SK-N-SH (cell line): ENCODE results near the gene PRKCI. TPM values are rescaled to one million over a fixed set of nuclear protein-coding genes. Genes with fewer than 3 reads are reported as not detected.

Source experiments
- CTCF ChIA-PET: fragments of 300-600, 350-600 bp; formaldehyde crosslinking; extraction: SDS; loops from one replicate; lab custom pipeline; 2021; lab: Yijun Ruan, JAX
- POLR2A ChIA-PET: fragments of 350-600 bp; sonication (Branson Sonifier 250); formaldehyde crosslinking; extraction: SDS; loops from one replicate; lab custom pipeline; 2020; ENCODE audit warnings: antibody characterized with exemption, inconsistent platforms; lab: Yijun Ruan, JAX
- DNase-seq: peaks from one replicate; pipeline ENCODE4 v3.0.0; 2012
- H2AFZ ChIP-seq: fragments of 200-600 bp; sonication (generic); 2 replicates; pipeline ENCODE4 v1.8.1; 2016; ENCODE audit warnings: antibody characterized with exemption, mild to moderate bottlenecking, low read depth
- H3F3A ChIP-seq: fragments of 200-600 bp; sonication (generic); replicated peaks from 2 replicates; pipeline ENCODE3; 2016; ENCODE audit warnings: antibody characterized with exemption, mild to moderate bottlenecking; ENCODE audit not compliant: insufficient read depth
- H3K27ac ChIP-seq, 2 experiments: fragments of 200-500 bp in 1 of 2; fragments of 200-600 bp in 1 of 2; sonication (Bioruptor generic) in 1 of 2; sonication (generic), shearing (Covaris generic) in 1 of 2; 2 replicates each; pipeline versions ENCODE4 v1.5.1 to v1.6.1; 2014 to 2016; ENCODE audit warnings: low read depth in 2 of 2, inconsistent platforms in 1 of 2, low read length in 1 of 2, mild to moderate bottlenecking in 1 of 2, mixed read lengths in 1 of 2
- H3K27me3 ChIP-seq: fragments of 200-600 bp; sonication (generic), shearing (Covaris generic); 2 replicates; pipeline ENCODE4 v1.6.1; 2016; ENCODE audit warnings: mixed run types; ENCODE audit not compliant: insufficient read depth
- H3K36me3 ChIP-seq, 2 experiments: fragments of 200-500 bp in 1 of 2; fragments of 200-600 bp in 1 of 2; sonication (Bioruptor generic) in 1 of 2; sonication (generic) in 1 of 2; replicated peaks in 1 of 2; 2 replicates each; pipeline versions ENCODE3 to v1.5.1; 2014 to 2016; ENCODE audit warnings: low read length in 1 of 2, mild to moderate bottlenecking in 1 of 2; ENCODE audit not compliant: insufficient read depth in 2 of 2, control insufficient read depth in 1 of 2
- H3K4me1 ChIP-seq, 2 experiments: fragments of 200-500 bp in 1 of 2; fragments of 200-600 bp in 1 of 2; sonication (Bioruptor generic) in 1 of 2; sonication (generic), shearing (Covaris generic) in 1 of 2; 2 replicates each; pipeline versions ENCODE4 v1.5.1 to v1.6.1; 2014 to 2016; ENCODE audit warnings: low read depth in 1 of 2, low read length in 1 of 2, mixed run types in 1 of 2; ENCODE audit not compliant: insufficient read depth in 2 of 2, control insufficient read depth in 1 of 2
- H3K4me2 ChIP-seq: fragments of 200-600 bp; sonication (generic), shearing (Covaris generic); 2 replicates; pipeline ENCODE4 v1.6.1; 2017; ENCODE audit warnings: mixed run types
- H3K4me3 ChIP-seq, 2 experiments: fragments of 200-500 bp in 1 of 2; fragments of 200-600 bp in 1 of 2; sonication (Bioruptor generic) in 1 of 2; sonication (generic), shearing (Covaris generic) in 1 of 2; 2 replicates each; pipeline versions ENCODE4 v1.5.1 to v1.8.1; 2014 to 2016; ENCODE audit warnings: low read depth in 2 of 2, inconsistent platforms in 1 of 2, low read length in 1 of 2, mild to moderate bottlenecking in 1 of 2, mixed read lengths in 1 of 2, moderate library complexity in 1 of 2
- H3K79me2 ChIP-seq: fragments of 200-600 bp; sonication (generic); 2 replicates; pipeline ENCODE4 v1.8.1; 2017; ENCODE audit warnings: mild to moderate bottlenecking; ENCODE audit not compliant: insufficient read depth
- H3K9ac ChIP-seq: fragments of 200-600 bp; sonication (generic); 2 replicates; pipeline ENCODE4 v1.6.1; 2017; ENCODE audit warnings: mixed run types
- H3K9me2 ChIP-seq: fragments of 200-600 bp; sonication (generic); 2 replicates; pipeline ENCODE4 v1.6.1; 2017; ENCODE audit warnings: mixed run types
- H3K9me3 ChIP-seq: fragments of 200-600 bp; sonication (generic); 2 replicates; pipeline ENCODE4 v1.6.1; 2017; ENCODE audit warnings: mixed run types, mild to moderate bottlenecking, moderate library complexity
- H4K20me1 ChIP-seq: fragments of 200-600 bp; sonication (generic); 2 replicates; pipeline ENCODE4 v1.6.1; 2017; ENCODE audit warnings: mild to moderate bottlenecking, mixed run types; ENCODE audit not compliant: insufficient read depth
- ELF1 ChIP-seq: IDR thresholded peaks from 2 replicates; pipeline ENCODE4 v1.4.0; 2012
- EP300 ChIP-seq, 2 experiments: IDR thresholded peaks; 2 replicates each; pipeline versions ENCODE4 v1.4.0 to v1.6.1; 2012; ENCODE audit warnings: borderline replicate concordance in 1 of 2, low read depth in 1 of 2, low read length in 1 of 2
- EZH2phosphoT487 ChIP-seq: fragments of 200-600 bp; sonication (generic); IDR thresholded peaks from 2 replicates; pipeline ENCODE4 v1.6.1; 2017; ENCODE audit warnings: low read depth, mixed run types, mild to moderate bottlenecking, antibody characterized with exemption, moderate library complexity, borderline replicate concordance
- FOXM1 ChIP-seq: IDR thresholded peaks from 2 replicates; pipeline ENCODE4 v1.4.0; 2012; ENCODE audit warnings: low read depth, mild to moderate bottlenecking
- NFIC ChIP-seq: IDR thresholded peaks from 2 replicates; pipeline ENCODE4 v1.4.0; 2012; ENCODE audit warnings: borderline replicate concordance
- NRF1 ChIP-seq: IDR thresholded peaks from 2 replicates; pipeline ENCODE4 v1.6.1; 2012; ENCODE audit warnings: low read depth, mild to moderate bottlenecking, low read length
- POLR2AphosphoS5 ChIP-seq: IDR thresholded peaks from 2 replicates; pipeline ENCODE4 v1.6.1; 2012; ENCODE audit warnings: low read depth, low read length
- RCOR1 ChIP-seq: fragments of 150-350 bp; IDR thresholded peaks from 2 replicates; pipeline ENCODE4 v1.6.1; 2017; ENCODE audit warnings: antibody characterized with exemption, low read length
- RFX5 ChIP-seq: IDR thresholded peaks from 2 replicates; pipeline ENCODE4 v1.6.1; 2012; ENCODE audit warnings: mild to moderate bottlenecking, improper control_type of control experiment, low read length
- RXRA ChIP-seq: IDR thresholded peaks from 2 replicates; pipeline ENCODE4 v1.4.0; 2012; ENCODE audit warnings: low read depth, mild to moderate bottlenecking, borderline replicate concordance
- SIN3A ChIP-seq: IDR thresholded peaks from 2 replicates; pipeline ENCODE4 v1.6.1; 2012; ENCODE audit warnings: low read depth, mild to moderate bottlenecking, low read length, moderate library complexity, borderline replicate concordance
- TCF12 ChIP-seq: IDR thresholded peaks from 2 replicates; pipeline ENCODE4 v1.4.0; 2012
- TEAD4 ChIP-seq: IDR thresholded peaks from 2 replicates; pipeline ENCODE4 v1.4.0; 2012; ENCODE audit warnings: mild to moderate bottlenecking, borderline replicate concordance; ENCODE audit not compliant: insufficient read depth
- WGBS: methylation state at CpG from one replicate; pipeline ENCODE4 v1.1.6; 2017; ENCODE audit warnings: low lambda C conversion rate; 5-methylcytosine and 5-hydroxymethylcytosine counted together
- polyA plus RNA-seq, 3 experiments: library from polyadenylated mRNA; depleted of rRNA; stranded (reverse); fragments of >200 nt; gene quantifications; 2 replicates each; pipeline ENCODE4 v1.2.3, GENCODE V29; 2012
- TF ChIP-seq, protein P1 (sequence below): fragments of 150-350 bp; IDR thresholded peaks from 2 replicates; pipeline ENCODE4 v1.6.1; 2016; ENCODE audit warnings: mild to moderate bottlenecking, low read depth, low read length
- TF ChIP-seq, protein P2 (sequence below): IDR thresholded peaks from 2 replicates; pipeline ENCODE4 v1.4.0; 2012; ENCODE audit warnings: low read depth, borderline replicate concordance
- TF ChIP-seq, protein P3 (sequence below): IDR thresholded peaks from 2 replicates; pipeline ENCODE4 v1.4.0; 2012; ENCODE audit warnings: low read depth, borderline replicate concordance
- TF ChIP-seq, protein P4 (sequence below): fragments of 150-350 bp; IDR thresholded peaks from 2 replicates; pipeline ENCODE4 v1.6.1; 2017; ENCODE audit warnings: antibody characterized with exemption, low read length, low read depth, borderline replicate concordance

PRKCI gene
- polyA plus RNA-seq, 1 of the 3 experiments (the other 2 are of a cell fraction), result 10.1 TPM

DNA sequence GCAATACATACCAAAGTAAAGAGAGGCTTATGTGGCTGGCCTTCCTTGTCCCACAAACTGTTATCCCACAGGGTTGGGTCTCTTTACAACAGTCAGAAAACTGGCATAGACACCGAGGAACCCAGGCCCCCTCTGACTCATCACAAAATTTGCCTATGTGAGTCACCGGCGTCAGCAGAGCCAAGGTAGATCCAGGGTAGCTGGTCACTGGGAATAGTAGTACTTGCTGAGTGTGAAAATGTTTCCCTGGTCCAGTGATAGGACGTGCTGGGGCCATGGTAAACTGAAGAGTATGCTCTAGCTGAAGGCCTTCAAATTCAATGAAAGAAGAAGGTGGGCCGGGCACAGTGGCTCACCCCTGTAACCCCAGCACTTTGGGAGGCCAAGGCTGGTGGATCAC, 108.1 kb downstream of the PRKCI start (continued):
- TF ChIP-seq, protein P1, sequence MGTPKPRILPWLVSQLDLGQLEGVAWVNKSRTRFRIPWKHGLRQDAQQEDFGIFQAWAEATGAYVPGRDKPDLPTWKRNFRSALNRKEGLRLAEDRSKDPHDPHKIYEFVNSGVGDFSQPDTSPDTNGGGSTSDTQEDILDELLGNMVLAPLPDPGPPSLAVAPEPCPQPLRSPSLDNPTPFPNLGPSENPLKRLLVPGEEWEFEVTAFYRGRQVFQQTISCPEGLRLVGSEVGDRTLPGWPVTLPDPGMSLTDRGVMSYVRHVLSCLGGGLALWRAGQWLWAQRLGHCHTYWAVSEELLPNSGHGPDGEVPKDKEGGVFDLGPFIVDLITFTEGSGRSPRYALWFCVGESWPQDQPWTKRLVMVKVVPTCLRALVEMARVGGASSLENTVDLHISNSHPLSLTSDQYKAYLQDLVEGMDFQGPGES, result no peak
- TF ChIP-seq FOXM1, result no peak

DNA sequence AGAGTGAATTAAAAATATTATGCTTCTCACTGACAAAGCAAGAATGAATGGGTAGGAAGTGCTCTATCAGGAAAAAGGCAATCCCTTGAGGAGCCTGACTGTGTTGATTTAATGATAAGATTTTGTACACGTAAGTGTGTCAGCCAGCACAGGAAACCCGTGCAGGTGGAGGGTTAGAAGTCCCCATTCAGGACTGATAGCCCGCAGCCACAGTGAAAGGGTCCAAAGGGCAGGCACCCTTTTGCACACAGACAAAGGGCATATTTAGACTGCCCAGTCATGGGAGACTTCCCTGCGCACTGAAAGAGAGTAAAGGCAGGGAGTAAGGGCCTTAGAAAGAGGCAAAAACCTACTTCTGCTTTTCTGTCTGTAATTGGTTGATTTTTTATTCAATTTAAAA, 108.9 kb downstream of the PRKCI start:
- H4K20me1 ChIP-seq, result no peaks in the 10 kb centered on the region
- no peak overlapping the region for H3K9ac ChIP-seq
- no peak overlapping the region for H3K4me3 ChIP-seq
- no peaks in the 10 kb centered on the region for H3K27me3 ChIP-seq
- TF ChIP-seq NRF1 (no peak), TEAD4 (no peak), TCF12 (no peak), NFIC (no peak), FOXM1 (no peak), EP300 (IDR thresholded peaks at IDR 0.05; ENCODE audit: borderline replicate concordance in 1 of 2, low read depth in 1 of 2, low read length in 1 of 2) (no peak), RFX5 (no peak), RXRA (no peak), ELF1 (no peak), RCOR1 (no peak), EZH2phosphoT487 (no peak), SIN3A (no peak), POLR2AphosphoS5 (no peak)
- TF ChIP-seq, protein P2, sequence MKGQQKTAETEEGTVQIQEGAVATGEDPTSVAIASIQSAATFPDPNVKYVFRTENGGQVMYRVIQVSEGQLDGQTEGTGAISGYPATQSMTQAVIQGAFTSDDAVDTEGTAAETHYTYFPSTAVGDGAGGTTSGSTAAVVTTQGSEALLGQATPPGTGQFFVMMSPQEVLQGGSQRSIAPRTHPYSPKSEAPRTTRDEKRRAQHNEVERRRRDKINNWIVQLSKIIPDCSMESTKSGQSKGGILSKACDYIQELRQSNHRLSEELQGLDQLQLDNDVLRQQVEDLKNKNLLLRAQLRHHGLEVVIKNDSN, result no peak
- TF ChIP-seq, protein P3, sequence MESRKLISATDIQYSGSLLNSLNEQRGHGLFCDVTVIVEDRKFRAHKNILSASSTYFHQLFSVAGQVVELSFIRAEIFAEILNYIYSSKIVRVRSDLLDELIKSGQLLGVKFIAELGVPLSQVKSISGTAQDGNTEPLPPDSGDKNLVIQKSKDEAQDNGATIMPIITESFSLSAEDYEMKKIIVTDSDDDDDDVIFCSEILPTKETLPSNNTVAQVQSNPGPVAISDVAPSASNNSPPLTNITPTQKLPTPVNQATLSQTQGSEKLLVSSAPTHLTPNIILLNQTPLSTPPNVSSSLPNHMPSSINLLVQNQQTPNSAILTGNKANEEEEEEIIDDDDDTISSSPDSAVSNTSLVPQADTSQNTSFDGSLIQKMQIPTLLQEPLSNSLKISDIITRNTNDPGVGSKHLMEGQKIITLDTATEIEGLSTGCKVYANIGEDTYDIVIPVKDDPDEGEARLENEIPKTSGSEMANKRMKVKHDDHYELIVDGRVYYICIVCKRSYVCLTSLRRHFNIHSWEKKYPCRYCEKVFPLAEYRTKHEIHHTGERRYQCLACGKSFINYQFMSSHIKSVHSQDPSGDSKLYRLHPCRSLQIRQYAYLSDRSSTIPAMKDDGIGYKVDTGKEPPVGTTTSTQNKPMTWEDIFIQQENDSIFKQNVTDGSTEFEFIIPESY, result no peak
- TF ChIP-seq, protein P4, sequence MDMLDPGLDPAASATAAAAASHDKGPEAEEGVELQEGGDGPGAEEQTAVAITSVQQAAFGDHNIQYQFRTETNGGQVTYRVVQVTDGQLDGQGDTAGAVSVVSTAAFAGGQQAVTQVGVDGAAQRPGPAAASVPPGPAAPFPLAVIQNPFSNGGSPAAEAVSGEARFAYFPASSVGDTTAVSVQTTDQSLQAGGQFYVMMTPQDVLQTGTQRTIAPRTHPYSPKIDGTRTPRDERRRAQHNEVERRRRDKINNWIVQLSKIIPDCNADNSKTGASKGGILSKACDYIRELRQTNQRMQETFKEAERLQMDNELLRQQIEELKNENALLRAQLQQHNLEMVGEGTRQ, result no peak
- H3K36me3 ChIP-seq, result no peaks in the 10 kb centered on the region
- POLR2A ChIA-PET, result no interaction called here
- no peak for DNase-seq
- H2AFZ ChIP-seq, result no peak overlapping the region
- no peaks in the 10 kb centered on the region for H3K9me3 ChIP-seq
- no peaks in the 10 kb centered on the region for H3K4me1 ChIP-seq
- WGBS, result 80% methylated on average over 4 of the region's 4 CpGs
- H3K4me2 ChIP-seq, result no peak overlapping the region
- H3F3A ChIP-seq, result no peaks in the 10 kb centered on the region
- CTCF ChIA-PET, result no interaction called here
- no peak overlapping the region for H3K27ac ChIP-seq
- H3K9me2 ChIP-seq, result no peaks in the 10 kb centered on the region
- H3K79me2 ChIP-seq, result no peaks in the 10 kb centered on the region
